ENCODE measurements around the gene CCDC91. TPM values are rescaled to one million over a fixed set of nuclear protein-coding genes. Genes with fewer than 3 reads are reported as not detected.

The CCDC91 gene
- total RNA-seq, 1 experiment from 2014 or later = 26.8 TPM

GRCh38 chr12:28177905-28178304 lies 12.4 kb upstream of the CCDC91 start:
- CTCF ChIA-PET = no interaction called here
- Histone ChIP-seq H3K4me3 (ENCODE audit: low read depth, low read length, poor library complexity, severe bottlenecking) (no peak overlapping the region), H3K4me1 (ENCODE audit: insufficient read depth, low read length, poor library complexity, severe bottlenecking) (no peaks in the 10 kb centered on the region), H3K27me3 (replicated peaks; ENCODE audit: insufficient read depth, low read depth, low read length, poor library complexity) (no peaks in the 10 kb centered on the region), H3K36me3 (ENCODE audit: insufficient read depth, low read length, poor library complexity, severe bottlenecking) (no peaks in the 10 kb centered on the region), H3K27ac (ENCODE audit: low read depth, low read length, poor library complexity, severe bottlenecking) (no peak overlapping the region), H3K9me3 (ENCODE audit: low read depth, low read length, poor library complexity, severe bottlenecking) (no peaks in the 10 kb centered on the region)
- no peak for TF ChIP-seq EZH2 (IDR thresholded peaks at IDR 0.05; ENCODE audit: borderline replicate concordance, low read depth, low read length, poor library complexity, severe bottlenecking)
- TF ChIP-seq CTCF (conservative IDR thresholded peaks at IDR 0.05; ENCODE audit: low read depth, low read length) = no peak
- DNase-seq (ENCODE audit: low spot score) = peak; percentile 37
- intact Hi-C loops (cut with micrococcal nuclease; ENCODE audit: unreplicated experiment) = no loop called here
- POLR2A ChIA-PET (ENCODE audit: low non-redundant PET) = no interaction called here
- BruUV-seq (replicated peaks) = no TSS peak

GRCh38 chr12:28178775-28179174 lies 11.5 kb upstream of the CCDC91 start:
- ChIA-PET CTCF (no interaction called here), POLR2A (ENCODE audit: low non-redundant PET) (no interaction called here)
- no peaks in the 10 kb centered on the region for H3K9me3 ChIP-seq (ENCODE audit: low read depth, low read length, poor library complexity, severe bottlenecking)
- H3K4me1 ChIP-seq (ENCODE audit: insufficient read depth, low read length, poor library complexity, severe bottlenecking) = no peaks in the 10 kb centered on the region
- DNase-seq (ENCODE audit: low spot score) = no peak
- H3K27ac ChIP-seq (ENCODE audit: low read depth, low read length, poor library complexity, severe bottlenecking) = no peak overlapping the region
- intact Hi-C loops (cut with micrococcal nuclease; ENCODE audit: unreplicated experiment) = no loop called here
- no peaks in the 10 kb centered on the region for H3K27me3 ChIP-seq (replicated peaks; ENCODE audit: insufficient read depth, low read depth, low read length, poor library complexity)
- no peak for TF ChIP-seq EZH2 (IDR thresholded peaks at IDR 0.05; ENCODE audit: borderline replicate concordance, low read depth, low read length, poor library complexity, severe bottlenecking)
- TF ChIP-seq CTCF (conservative IDR thresholded peaks at IDR 0.05; ENCODE audit: low read depth, low read length) = no peak
- H3K4me3 ChIP-seq (ENCODE audit: low read depth, low read length, poor library complexity, severe bottlenecking) = no peak overlapping the region
- no TSS peak for BruUV-seq (replicated peaks)
- no peaks in the 10 kb centered on the region for H3K36me3 ChIP-seq (ENCODE audit: insufficient read depth, low read length, poor library complexity, severe bottlenecking)

- TF ChIP-seq CTCF (conservative IDR thresholded peaks at IDR 0.05; ENCODE audit: low read depth, low read length) (no peak), EZH2 (IDR thresholded peaks at IDR 0.05; ENCODE audit: borderline replicate concordance, low read depth, low read length, poor library complexity, severe bottlenecking) (no peak)
- ChIA-PET POLR2A (ENCODE audit: low non-redundant PET) (interaction anchor here (0.9 kb wide), 1 partner anchor 418 kb away, joined by 4 read pairs; no protein-coding TSS in a partner anchor), CTCF (no interaction called here)
- Histone ChIP-seq H3K36me3 (ENCODE audit: insufficient read depth, low read length, poor library complexity, severe bottlenecking) (no peaks in the 10 kb centered on the region), H3K27me3 (replicated peaks; ENCODE audit: insufficient read depth, low read depth, low read length, poor library complexity) (no peaks in the 10 kb centered on the region), H3K27ac (ENCODE audit: low read depth, low read length, poor library complexity, severe bottlenecking) (no peak overlapping the region), H3K9me3 (ENCODE audit: low read depth, low read length, poor library complexity, severe bottlenecking) (no peaks in the 10 kb centered on the region), H3K4me3 (ENCODE audit: low read depth, low read length, poor library complexity, severe bottlenecking) (no peak overlapping the region), H3K4me1 (ENCODE audit: insufficient read depth, low read length, poor library complexity, severe bottlenecking) (no peaks in the 10 kb centered on the region)
- BruUV-seq (replicated peaks) = no TSS peak
- intact Hi-C loops (cut with micrococcal nuclease; ENCODE audit: unreplicated experiment) = no loop called here
- no peak for DNase-seq (ENCODE audit: low spot score)
Observed at GRCh38 chr12:28180786-28181185, 9.5 kb upstream of the CCDC91 start.

Data from A673 (cell line).